Measurements from ENCODE around the gene SDCBP2. TPM values are rescaled to one million over a fixed set of nuclear protein-coding genes. Genes with fewer than 3 reads are reported as not detected.

The SDCBP2 gene
- total RNA-seq, 1 experiment from 2014 or later: 1.9 TPM

GRCh38 chr20:1373614-1374013 lies 44.7 kb upstream of the SDCBP2 start:
- no peak overlapping the region for H4K5ac ChIP-seq (ENCODE audit: insufficient read length, low read depth, low read length)
- no peak overlapping the region for H2AK5ac ChIP-seq (ENCODE audit: insufficient read length, low read length)
- H2BK120ac ChIP-seq (ENCODE audit: low read depth, low read length, poor library complexity, severe bottlenecking): no peak overlapping the region
- H3K27me3 ChIP-seq (ENCODE audit: insufficient read depth, low read length): no peaks in the 10 kb centered on the region
- no peaks in the 10 kb centered on the region for H3K23me2 ChIP-seq (ENCODE audit: insufficient read length, low read depth, low read length, poor library complexity, severe bottlenecking)
- H2BK12ac ChIP-seq (ENCODE audit: insufficient read length, low read depth, low read length): no peak overlapping the region
- H4K20me1 ChIP-seq (ENCODE audit: control insufficient read depth, insufficient read depth, insufficient read length): no peaks in the 10 kb centered on the region
- no peak overlapping the region for H3K4me2 ChIP-seq (ENCODE audit: insufficient read depth, insufficient read length, low read length)
- TF ChIP-seq CTCF (conservative IDR thresholded peaks at IDR 0.05): no peak
- no peaks in the 10 kb centered on the region for H3K9me3 ChIP-seq (ENCODE audit: control insufficient read depth, low read depth, low read length)
- no peak overlapping the region for H4K8ac ChIP-seq (replicated peaks; ENCODE audit: insufficient read length, low read depth, low read length)
- H3K36me3 Mint-ChIP-seq (ENCODE audit: insufficient read depth in 1 of 3, low read depth in 3 of 3): peaks cover 10 to 53% (median 21%) of the 10 kb centered on the region in 3 experiments; a peak in 6 of 7 replicates
- H3K27ac Mint-ChIP-seq: no peak overlapping the region
- no peak overlapping the region for H4K91ac ChIP-seq (ENCODE audit: insufficient read length, low read depth, low read length)
- H2BK15ac ChIP-seq (ENCODE audit: low read depth, low read length): no peak overlapping the region
- no peak for DNase-seq
- no peak overlapping the region for H2AFZ ChIP-seq (ENCODE audit: low read length)
- peaks cover 23% of the 10 kb centered on the region for H3K79me2 ChIP-seq (ENCODE audit: insufficient read depth, low read length)
- H3K4me3 Mint-ChIP-seq: no peak overlapping the region
- peaks cover 25 to 29% of the 10 kb centered on the region in 2 experiments for H3K4me1 Mint-ChIP-seq
- peaks cover 4% of the 10 kb centered on the region for H3K4me1 ChIP-seq (ENCODE audit: insufficient read depth, low read length)
- H3K9ac ChIP-seq (ENCODE audit: extremely low read depth, insufficient read length, low read length): no peak overlapping the region
- H3K18ac ChIP-seq (ENCODE audit: insufficient read length, low read depth, low read length): no peak overlapping the region
- H3K27me3 Mint-ChIP-seq (ENCODE audit: low read depth): no peaks in the 10 kb centered on the region
- no peaks in the 10 kb centered on the region for H3K9me3 Mint-ChIP-seq
- no CpG with 5 or more reads among the region's 4 CpGs for WGBS (ENCODE audit: extremely low coverage, insufficient read length, low lambda C conversion rate)
- no peak overlapping the region for H2BK5ac ChIP-seq (ENCODE audit: insufficient read length, low read length)
- no peak overlapping the region for H3K4ac ChIP-seq (ENCODE audit: low read depth, low read length)
- H3K14ac ChIP-seq (ENCODE audit: insufficient read depth, low read length): no peak overlapping the region
- no peak overlapping the region for H2BK20ac ChIP-seq (ENCODE audit: low read depth, low read length, poor library complexity, severe bottlenecking)
- H3K56ac ChIP-seq (ENCODE audit: insufficient read length, low read depth, low read length): no peak overlapping the region
- no peak overlapping the region for H3K27ac ChIP-seq (ENCODE audit: insufficient read length, low read depth, low read length)
- no peak overlapping the region for H3T11ph ChIP-seq (ENCODE audit: low read length)
- no peak overlapping the region for H3K23ac ChIP-seq (ENCODE audit: insufficient read length, low read depth, low read length)
- H3K79me1 ChIP-seq (ENCODE audit: insufficient read depth, low read depth, low read length, poor library complexity, severe bottlenecking): peaks cover 12% of the 10 kb centered on the region

Data from H9 (cell line).